Measurements from ENCODE around the gene HSD17B14. TPM values are rescaled to one million over a fixed set of nuclear protein-coding genes. Genes with fewer than 3 reads are reported as not detected.
"Not testable (repeated sequence)": the region's sequence is repeated elsewhere in the genome, so short reads cannot be mapped to it uniquely, and the experiment has no call there.

HSD17B14 gene
- 1.0 TPM for total RNA-seq (ENCODE audit: unreplicated experiment)
- long read RNA-seq, partial matches to known transcripts: 0 of 2 reads
- long read RNA-seq, other reads (novel, unspliced or antisense): 2 of 2 reads

- peaks cover 7% of the 10 kb centered on the region for H3K27me3 Mint-ChIP-seq (ENCODE audit: unreplicated experiment)
- peak; percentile 36 for TF ChIP-seq CTCF (IDR thresholded peaks at IDR 0.05; ENCODE audit: partially characterized antibody, unreplicated experiment)
- H3K9me3 Mint-ChIP-seq (ENCODE audit: unreplicated experiment): peaks cover 6% of the 10 kb centered on the region
- H3K27ac Mint-ChIP-seq (ENCODE audit: unreplicated experiment): peak within 1 kb of the TSS; percentile 28
- DNase-seq: peak; percentile 42
- H3K4me1 Mint-ChIP-seq (ENCODE audit: low read depth, unreplicated experiment): peaks cover 2% of the 10 kb centered on the region
- peak within 1 kb of the TSS; percentile 84 for H3K4me3 Mint-ChIP-seq (ENCODE audit: unreplicated experiment)
- H3K36me3 Mint-ChIP-seq (ENCODE audit: unreplicated experiment): peaks cover 4% of the 10 kb centered on the region
Observed at GRCh38 chr19:48836089-48837017, at the start of gene HSD17B14. Gene HSD17B14, minus strand, starts transcription at chr19:48836491. Its CDS starts 80 bp downstream, at chr19:48836411.

- TF ChIP-seq CTCF (IDR thresholded peaks at IDR 0.05; ENCODE audit: partially characterized antibody, unreplicated experiment): no peak
- H3K27ac Mint-ChIP-seq (ENCODE audit: unreplicated experiment): no peak overlapping the region
- H3K4me3 Mint-ChIP-seq (ENCODE audit: unreplicated experiment): no peak overlapping the region
- no peaks in the 10 kb centered on the region for H3K4me1 Mint-ChIP-seq (ENCODE audit: low read depth, unreplicated experiment)
- H3K9me3 Mint-ChIP-seq (ENCODE audit: unreplicated experiment): peaks cover 5% of the 10 kb centered on the region
- peaks cover 8% of the 10 kb centered on the region for H3K36me3 Mint-ChIP-seq (ENCODE audit: unreplicated experiment)
- no peak for DNase-seq
- peaks cover 2% of the 10 kb centered on the region for H3K27me3 Mint-ChIP-seq (ENCODE audit: unreplicated experiment)
Observed at GRCh38 chr19:48883726-48884125, 47.4 kb upstream of the HSD17B14 start.

GRCh38 chr19:48881741-48882657 is 45.7 kb upstream of the HSD17B14 start:
- no peak for TF ChIP-seq CTCF (IDR thresholded peaks at IDR 0.05; ENCODE audit: partially characterized antibody, unreplicated experiment)
- H3K9me3 Mint-ChIP-seq (ENCODE audit: unreplicated experiment): peaks cover 7% of the 10 kb centered on the region
- H3K27ac Mint-ChIP-seq (ENCODE audit: unreplicated experiment): no peak overlapping the region
- H3K4me3 Mint-ChIP-seq (ENCODE audit: unreplicated experiment): no peak overlapping the region
- no peak for DNase-seq
- H3K27me3 Mint-ChIP-seq (ENCODE audit: unreplicated experiment): peaks cover 2% of the 10 kb centered on the region
- H3K36me3 Mint-ChIP-seq (ENCODE audit: unreplicated experiment): peaks cover 8% of the 10 kb centered on the region
- no peaks in the 10 kb centered on the region for H3K4me1 Mint-ChIP-seq (ENCODE audit: low read depth, unreplicated experiment)

GRCh38 chr19:48879696-48880095 is 43.4 kb upstream of the HSD17B14 start:
- peaks cover 13% of the 10 kb centered on the region for H3K36me3 Mint-ChIP-seq (ENCODE audit: unreplicated experiment)
- not testable (repeated sequence) for H3K4me1 Mint-ChIP-seq (ENCODE audit: low read depth, unreplicated experiment); H3K27me3 Mint-ChIP-seq (ENCODE audit: unreplicated experiment); H3K4me3 Mint-ChIP-seq (ENCODE audit: unreplicated experiment); DNase-seq; H3K27ac Mint-ChIP-seq (ENCODE audit: unreplicated experiment); H3K9me3 Mint-ChIP-seq (ENCODE audit: unreplicated experiment)

GRCh38 chr19:48879025-48879637 is 42.8 kb upstream of the HSD17B14 start:
- H3K36me3 Mint-ChIP-seq (ENCODE audit: unreplicated experiment): peaks cover 16% of the 10 kb centered on the region
- peaks cover 8% of the 10 kb centered on the region for H3K4me1 Mint-ChIP-seq (ENCODE audit: low read depth, unreplicated experiment)
- DNase-seq: no peak
- H3K9me3 Mint-ChIP-seq (ENCODE audit: unreplicated experiment): peaks cover 8% of the 10 kb centered on the region
- no peak for TF ChIP-seq CTCF (IDR thresholded peaks at IDR 0.05; ENCODE audit: partially characterized antibody, unreplicated experiment)
- no peak overlapping the region for H3K4me3 Mint-ChIP-seq (ENCODE audit: unreplicated experiment)
- no peak overlapping the region for H3K27ac Mint-ChIP-seq (ENCODE audit: unreplicated experiment)
- peaks cover 6% of the 10 kb centered on the region for H3K27me3 Mint-ChIP-seq (ENCODE audit: unreplicated experiment)

Data from glutamatergic neuron (in vitro differentiated cells).